ENCODE results near the gene PYGL.

PYGL gene

DNA sequence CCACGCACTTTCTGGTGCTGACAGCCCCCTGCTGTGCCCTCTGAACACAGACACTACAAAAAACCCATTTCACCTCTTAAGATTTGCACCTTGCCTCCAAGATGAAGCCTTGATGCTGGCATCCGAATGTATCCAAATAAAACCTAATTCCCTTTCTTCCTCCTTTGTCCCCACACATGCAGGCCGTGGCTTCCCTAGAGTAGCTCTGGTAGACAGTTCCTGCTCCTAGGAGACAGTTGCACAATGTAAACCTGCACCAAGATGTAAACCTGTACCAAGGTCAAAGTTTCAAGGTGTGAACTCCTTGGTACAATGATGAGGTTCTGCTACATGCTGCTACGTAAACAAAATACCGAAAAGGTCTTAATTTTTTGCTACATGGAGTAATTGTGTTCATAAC lies 73.1 kb downstream of the PYGL start:
- DNase-seq, result no peak

DNA sequence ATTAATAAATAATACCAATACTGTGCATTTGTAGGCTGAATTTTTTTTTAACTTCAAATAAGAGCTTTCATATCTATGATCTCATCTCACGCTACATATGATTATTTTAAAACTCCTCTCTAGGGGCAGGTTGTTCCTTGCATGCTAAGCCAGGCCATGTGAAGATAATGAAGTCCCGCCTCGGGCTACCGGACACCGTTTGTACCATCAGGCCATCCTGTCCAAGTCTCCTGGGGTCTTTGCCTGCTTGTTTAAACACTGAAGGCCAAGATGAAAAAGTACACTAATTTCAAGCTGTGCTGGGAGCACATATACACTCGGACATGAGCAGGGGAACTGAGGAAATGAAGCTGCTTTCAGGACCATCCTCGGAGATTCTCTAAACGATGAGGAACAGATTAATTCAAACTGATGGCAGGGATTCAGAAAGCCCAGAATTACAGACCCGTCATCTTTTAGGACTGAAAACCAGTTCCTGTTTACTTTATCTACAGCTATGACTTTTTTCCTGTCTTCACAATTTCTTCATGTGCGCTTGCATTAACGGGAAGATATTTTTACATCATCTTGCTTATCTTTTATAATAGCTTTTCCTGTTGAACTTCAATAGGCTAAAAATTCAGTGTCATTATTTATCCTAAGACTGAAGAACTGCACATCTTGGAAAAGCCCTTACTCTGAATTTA lies 78.7 kb downstream of the PYGL start:
- no peak for DNase-seq

DNA sequence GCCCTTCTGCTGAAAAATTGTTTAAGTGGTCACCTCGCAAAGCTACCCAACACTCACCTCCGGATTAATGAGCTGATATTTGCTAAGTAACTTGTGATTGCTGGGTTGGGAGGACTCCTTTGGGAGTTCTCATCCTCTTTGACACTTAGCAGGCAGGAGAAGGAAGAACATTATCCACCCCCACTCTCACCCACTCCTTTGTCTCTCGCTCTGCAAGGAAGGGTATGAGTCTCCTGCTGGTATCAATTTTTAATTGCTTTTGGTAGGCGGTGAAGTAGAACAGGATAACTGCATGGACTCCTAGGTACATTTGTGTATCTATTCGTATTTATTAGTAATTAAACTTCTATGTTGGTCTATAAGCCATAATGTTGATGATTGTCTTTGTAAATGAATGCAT lies 79.3 kb downstream of the PYGL start:
- DNase-seq, result no peak

DNA sequence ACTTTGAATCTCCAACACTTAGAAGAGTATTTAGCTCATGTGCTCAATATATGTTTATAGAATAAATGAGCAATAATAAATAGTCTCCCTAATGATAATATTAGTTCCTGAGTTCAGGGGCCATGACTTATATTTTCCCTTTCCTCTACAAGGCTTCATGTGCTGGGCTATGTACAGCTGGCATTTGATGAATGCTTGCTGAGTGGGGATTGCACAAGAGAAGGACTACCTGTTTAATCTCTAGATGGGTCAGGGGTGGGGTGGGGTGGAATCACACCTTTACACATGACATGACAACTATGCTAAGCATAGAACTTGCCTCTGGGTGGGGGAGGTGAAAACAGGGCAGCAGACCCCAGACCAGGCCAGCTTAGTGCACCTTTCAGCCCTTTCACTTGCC lies 80.0 kb downstream of the PYGL start:
- DNase-seq, result no peak

DNA sequence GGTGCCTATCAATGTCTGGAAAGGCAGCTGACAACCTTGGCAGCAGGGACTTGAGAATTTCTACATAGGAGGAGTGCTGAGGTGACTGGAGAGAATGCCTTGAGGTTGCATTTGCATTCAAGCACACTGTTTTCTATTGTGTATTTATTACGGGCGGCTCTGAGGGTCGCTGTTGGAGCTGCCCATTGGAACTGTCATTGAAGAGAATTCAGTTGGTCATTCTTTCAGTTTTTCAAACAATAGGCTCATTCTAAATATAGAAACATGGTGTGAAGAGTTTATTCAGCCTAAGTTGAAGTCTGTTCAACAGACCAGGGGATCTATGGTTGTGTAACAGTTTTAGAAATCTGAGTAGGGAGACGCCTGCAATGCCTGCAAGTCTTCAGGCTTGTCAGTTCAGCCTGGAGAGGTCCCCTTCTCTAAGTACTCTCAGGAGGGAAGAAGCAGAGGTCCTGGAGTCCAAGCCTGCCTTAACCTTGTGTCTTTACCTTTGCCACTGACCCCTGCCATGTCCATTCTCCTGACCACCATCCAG lies 82.2 kb downstream of the PYGL start:
- DNase-seq, result no peak

DNA sequence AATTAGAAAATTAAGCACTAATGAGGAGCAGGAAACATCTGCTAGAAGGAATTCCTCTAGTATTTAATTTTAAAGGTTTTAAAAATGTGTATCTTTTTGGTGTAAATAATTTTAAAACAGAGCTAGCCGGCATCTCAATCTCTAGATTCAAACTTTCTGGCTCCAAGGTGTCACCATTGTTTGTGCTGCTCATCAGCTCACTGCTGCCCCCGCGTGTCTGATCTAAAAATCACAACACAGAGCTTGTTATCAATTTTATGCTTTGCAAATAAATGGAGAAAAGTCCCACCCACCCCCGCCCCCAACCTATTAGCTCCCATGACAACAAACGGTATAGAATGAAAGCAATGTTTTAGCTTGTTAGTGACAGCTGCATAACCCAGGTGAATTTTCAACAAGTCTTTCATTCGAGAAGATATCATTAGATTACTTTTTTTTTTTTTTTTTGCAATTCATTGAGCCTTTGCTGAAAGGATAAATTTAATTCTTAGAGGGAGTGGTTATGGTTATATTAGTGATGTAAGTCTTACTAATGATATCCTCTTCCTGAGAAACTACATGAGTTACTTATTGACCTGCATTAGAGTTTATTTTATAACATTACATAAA lies 83.7 kb downstream of the PYGL start:
- DNase-seq, result peak; percentile 71

DNA sequence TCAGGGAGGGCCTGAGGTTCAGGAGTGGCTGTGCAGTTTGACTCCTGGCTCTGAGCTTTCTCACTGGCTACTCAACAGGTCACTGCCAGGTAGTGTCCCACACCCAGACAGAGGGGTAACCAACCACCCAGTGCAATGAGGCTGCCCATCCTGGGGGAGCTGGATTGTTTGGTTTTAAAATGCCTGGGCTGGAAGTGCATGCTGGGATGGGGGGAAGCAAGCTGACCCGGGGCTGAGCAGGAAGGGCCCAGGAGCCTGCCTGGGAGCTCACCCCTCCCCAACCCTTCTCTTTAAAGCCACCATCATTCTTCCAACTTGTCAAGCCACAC lies 85.0 kb downstream of the PYGL start:
- DNase-seq, result no peak

DNA sequence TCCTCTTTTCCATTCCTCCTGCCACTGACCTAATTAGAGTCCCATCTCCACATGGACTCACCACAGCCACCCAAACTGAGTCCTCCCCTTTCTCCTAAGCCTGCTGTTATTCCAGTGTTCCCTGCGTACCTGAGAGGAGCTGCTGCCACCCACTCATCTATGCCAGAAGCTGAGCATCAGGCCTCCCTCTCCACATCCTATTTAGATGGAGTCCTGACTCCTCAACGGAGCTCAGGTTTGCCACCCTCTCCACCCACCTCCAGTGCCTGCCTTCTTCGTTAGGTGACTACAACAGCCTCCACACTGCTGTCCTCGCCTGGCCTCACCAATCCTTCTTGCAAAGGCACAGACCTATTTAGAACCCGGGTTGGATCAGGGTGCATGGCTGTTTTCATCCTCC lies 87.6 kb downstream of the PYGL start:
- DNase-seq, result no peak

DNA sequence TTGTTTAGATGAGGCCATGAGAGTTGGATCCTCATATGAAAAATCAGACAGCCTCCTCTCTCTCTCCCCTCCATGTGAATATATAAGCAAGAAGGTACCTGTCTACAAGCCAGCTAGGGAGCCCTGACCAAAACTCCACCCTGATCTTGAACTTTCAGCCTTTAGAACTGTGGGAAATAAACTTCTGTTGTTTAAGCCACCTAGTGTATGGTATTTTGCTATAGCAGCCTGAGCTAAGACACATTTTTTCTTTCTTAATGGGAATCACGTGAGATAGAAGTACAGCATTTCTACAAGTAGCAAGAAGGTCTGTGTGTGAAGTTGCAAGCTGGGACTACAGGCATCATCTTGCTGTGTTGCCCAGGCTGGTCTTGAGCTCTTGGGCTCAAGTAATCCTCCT lies 88.7 kb downstream of the PYGL start:
- DNase-seq, result no peak
